Caco-2 (cell line): Measurements from ENCODE around the gene FAM118A. TPM values are rescaled to one million over a fixed set of nuclear protein-coding genes. Genes with fewer than 3 reads are reported as not detected.
A peak's percentile ranks its signal among the peaks of the same experiment; 100 is the strongest.
"Not testable (repeated sequence)": the region's sequence is repeated elsewhere in the genome, so short reads cannot be mapped to it uniquely, and the experiment has no call there.

Experiments
- BruUV-seq: library from RNA; stranded (reverse); fragments of 400-500 nt; replicated peaks from 2 replicates; lab custom pipeline; 2021; lab: Mats Ljungman, UMichigan
- CTCF ChIA-PET: fragments of 300-600 bp; sonication (Branson Sonifier 250); formaldehyde crosslinking; loops from one replicate; lab custom pipeline; 2022; ENCODE audit warnings: antibody characterized with exemption; lab: Charles Lee
- POLR2A ChIA-PET: fragments of 300-600 bp; sonication (Branson Sonifier 250); formaldehyde crosslinking; loops from one replicate; lab custom pipeline; 2022; ENCODE audit warnings: antibody characterized with exemption; lab: Charles Lee
- DNase-seq, 2 experiments: peaks; one replicate each; pipeline versions ENCODE4 v3.0.0 to v3.0.0-alpha.2; 2020 to 2022
- H3K27me3 ChIP-seq: replicated peaks from 2 replicates; pipeline ENCODE4 v1.6.0; 2011; ENCODE audit warnings: low read length; ENCODE audit not compliant: control insufficient read depth, insufficient read depth
- H3K36me3 ChIP-seq: 2 replicates; pipeline ENCODE4 v1.5.1; 2011; ENCODE audit warnings: low read length; ENCODE audit not compliant: control insufficient read depth, insufficient read depth
- H3K4me1 ChIP-seq: fragments of 250-450 bp; sonication (Bioruptor Pico); 2 replicates; pipeline ENCODE4 v1.5.1; 2020; ENCODE audit warnings: mild to moderate bottlenecking
- H3K4me3 ChIP-seq: 2 replicates; pipeline ENCODE4 v1.5.1; 2011; ENCODE audit warnings: low read depth, mild to moderate bottlenecking, control low read depth, low read length
- H3K9me3 ChIP-seq: fragments of 250-450 bp; sonication (Bioruptor Pico); 2 replicates; pipeline ENCODE4 v1.5.1; 2020; ENCODE audit warnings: mild to moderate bottlenecking, moderate library complexity
- H3K27ac Mint-ChIP-seq: one replicate; pipeline ENCODE4 v1.8.0; 2022; ENCODE audit warnings: mixed read lengths; ENCODE audit not compliant: unreplicated experiment
- H3K27me3 Mint-ChIP-seq: one replicate; pipeline ENCODE4 v1.8.0; 2022; ENCODE audit warnings: mixed read lengths; ENCODE audit not compliant: insufficient read depth, unreplicated experiment
- H3K36me3 Mint-ChIP-seq: one replicate; pipeline ENCODE4 v1.8.0; 2022; ENCODE audit warnings: mild to moderate bottlenecking, mixed read lengths; ENCODE audit not compliant: insufficient read depth, unreplicated experiment
- H3K4me1 Mint-ChIP-seq: one replicate; pipeline ENCODE4 v1.8.0; 2022; ENCODE audit warnings: low read depth, mixed read lengths; ENCODE audit not compliant: unreplicated experiment
- H3K4me3 Mint-ChIP-seq: one replicate; pipeline ENCODE4 v1.8.0; 2022; ENCODE audit warnings: mild to moderate bottlenecking, moderate library complexity, mixed read lengths; ENCODE audit not compliant: unreplicated experiment
- H3K9me3 Mint-ChIP-seq: one replicate; pipeline ENCODE4 v1.8.0; 2022; ENCODE audit warnings: mixed read lengths; ENCODE audit not compliant: unreplicated experiment
- intact Hi-C: fragments of 100-400 bp; cut with micrococcal nuclease; formaldehyde crosslinking; loops from one replicate; pipeline ENCODE4 v1.10.0; 2022; ENCODE audit not compliant: unreplicated experiment
- total RNA-seq: library from RNA; stranded (reverse); gene quantifications from 2 replicates; pipeline ENCODE4 v1.2.3, GENCODE V29; 2022
- TF ChIP-seq, protein P1 (sequence below), 2 experiments: fragments of 200-600 bp in 1 of 2; IDR thresholded peaks; 1 replicate in 1 of 2; 2 replicates in 1 of 2; pipeline versions ENCODE4 v1.5.1 to v1.8.0; 2011 to 2022; ENCODE audit warnings: antibody characterized with exemption in 1 of 2, control low read depth in 1 of 2, inconsistent platforms in 1 of 2, low read depth in 1 of 2, low read length in 1 of 2, mild to moderate bottlenecking in 1 of 2, moderate library complexity in 1 of 2; ENCODE audit not compliant: insufficient read depth in 1 of 2, severe bottlenecking in 1 of 2, unreplicated experiment in 1 of 2

FAM118A gene
- total RNA-seq, 1 experiment from 2014 or later = 120 TPM

GRCh38 chr22:45291931-45292290 is 17.8 kb upstream of the FAM118A start:
- Histone ChIP-seq H3K27me3 (no peaks in the 10 kb centered on the region), H3K9me3 (no peaks in the 10 kb centered on the region), H3K36me3 (no peaks in the 10 kb centered on the region), H3K4me3 (no peak overlapping the region), H3K4me1 (peaks cover 23% of the 10 kb centered on the region)
- no peak for DNase-seq
- ChIA-PET POLR2A (no interaction called here), CTCF (interaction anchor here (0.5 kb wide), 1 partner anchor 126 kb away, joined by 6 read pairs; no protein-coding TSS in a partner anchor)
- no TSS peak for BruUV-seq
- H3K27me3 Mint-ChIP-seq = no peaks in the 10 kb centered on the region
- TF ChIP-seq, protein P1, sequence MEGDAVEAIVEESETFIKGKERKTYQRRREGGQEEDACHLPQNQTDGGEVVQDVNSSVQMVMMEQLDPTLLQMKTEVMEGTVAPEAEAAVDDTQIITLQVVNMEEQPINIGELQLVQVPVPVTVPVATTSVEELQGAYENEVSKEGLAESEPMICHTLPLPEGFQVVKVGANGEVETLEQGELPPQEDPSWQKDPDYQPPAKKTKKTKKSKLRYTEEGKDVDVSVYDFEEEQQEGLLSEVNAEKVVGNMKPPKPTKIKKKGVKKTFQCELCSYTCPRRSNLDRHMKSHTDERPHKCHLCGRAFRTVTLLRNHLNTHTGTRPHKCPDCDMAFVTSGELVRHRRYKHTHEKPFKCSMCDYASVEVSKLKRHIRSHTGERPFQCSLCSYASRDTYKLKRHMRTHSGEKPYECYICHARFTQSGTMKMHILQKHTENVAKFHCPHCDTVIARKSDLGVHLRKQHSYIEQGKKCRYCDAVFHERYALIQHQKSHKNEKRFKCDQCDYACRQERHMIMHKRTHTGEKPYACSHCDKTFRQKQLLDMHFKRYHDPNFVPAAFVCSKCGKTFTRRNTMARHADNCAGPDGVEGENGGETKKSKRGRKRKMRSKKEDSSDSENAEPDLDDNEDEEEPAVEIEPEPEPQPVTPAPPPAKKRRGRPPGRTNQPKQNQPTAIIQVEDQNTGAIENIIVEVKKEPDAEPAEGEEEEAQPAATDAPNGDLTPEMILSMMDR (IDR thresholded peaks at IDR 0.05; ENCODE audit: insufficient read depth in 1 of 2, low read depth in 1 of 2, low read length in 1 of 2, severe bottlenecking in 1 of 2, unreplicated experiment in 1 of 2) = no peak
- peaks cover 4% of the 10 kb centered on the region for H3K4me1 Mint-ChIP-seq
- H3K36me3 Mint-ChIP-seq = no peaks in the 10 kb centered on the region
- no peak overlapping the region for H3K4me3 Mint-ChIP-seq
- no peaks in the 10 kb centered on the region for H3K9me3 Mint-ChIP-seq
- H3K27ac Mint-ChIP-seq = no peak overlapping the region
- intact Hi-C loops = no loop called here

GRCh38 chr22:45292731-45293442 is 16.8 kb upstream of the FAM118A start:
- ChIA-PET CTCF (no interaction called here), POLR2A (no interaction called here)
- no peak for DNase-seq
- H3K4me3 Mint-ChIP-seq = no peak overlapping the region
- peak overlapping the region; percentile 33 for H3K27ac Mint-ChIP-seq
- Histone ChIP-seq H3K27me3 (no peaks in the 10 kb centered on the region), H3K36me3 (no peaks in the 10 kb centered on the region), H3K4me3 (no peak overlapping the region), H3K9me3 (no peaks in the 10 kb centered on the region), H3K4me1 (peaks cover 13% of the 10 kb centered on the region; the same call in 1 of the 2 replicates)
- no peaks in the 10 kb centered on the region for H3K4me1 Mint-ChIP-seq
- TF ChIP-seq, protein P1 (IDR thresholded peaks at IDR 0.05; ENCODE audit: insufficient read depth in 1 of 2, low read depth in 1 of 2, low read length in 1 of 2, severe bottlenecking in 1 of 2, unreplicated experiment in 1 of 2) = no peak
- no peaks in the 10 kb centered on the region for H3K9me3 Mint-ChIP-seq
- no peaks in the 10 kb centered on the region for H3K36me3 Mint-ChIP-seq
- BruUV-seq = no TSS peak
- intact Hi-C loops = no loop called here
- no peaks in the 10 kb centered on the region for H3K27me3 Mint-ChIP-seq

GRCh38 chr22:45294030-45294429 is 15.7 kb upstream of the FAM118A start:
- Mint-ChIP-seq H3K4me3 (no peak overlapping the region), H3K27me3 (no peaks in the 10 kb centered on the region), H3K9me3 (no peaks in the 10 kb centered on the region), H3K4me1 (no peaks in the 10 kb centered on the region), H3K36me3 (no peaks in the 10 kb centered on the region), H3K27ac (no peak overlapping the region)
- H3K36me3 ChIP-seq = no peaks in the 10 kb centered on the region
- no peaks in the 10 kb centered on the region for H3K9me3 ChIP-seq
- TF ChIP-seq, protein P1 (IDR thresholded peaks at IDR 0.05; ENCODE audit: insufficient read depth in 1 of 2, low read depth in 1 of 2, low read length in 1 of 2, severe bottlenecking in 1 of 2, unreplicated experiment in 1 of 2) = no peak
- intact Hi-C loops = no loop called here
- no peak for DNase-seq
- H3K4me1 ChIP-seq = peaks cover 13% of the 10 kb centered on the region; the same call in 1 of the 2 replicates
- BruUV-seq = no TSS peak
- POLR2A ChIA-PET = no interaction called here
- no peak overlapping the region for H3K4me3 ChIP-seq
- H3K27me3 ChIP-seq = no peaks in the 10 kb centered on the region
- CTCF ChIA-PET = no interaction called here

- POLR2A ChIA-PET, H3K9me3 Mint-ChIP-seq, DNase-seq, H3K36me3 Mint-ChIP-seq, H3K36me3 ChIP-seq, H3K4me3 Mint-ChIP-seq, H3K27ac Mint-ChIP-seq, H3K27me3 ChIP-seq, H3K4me3 ChIP-seq, H3K9me3 ChIP-seq, intact Hi-C loops, BruUV-seq, H3K4me1 ChIP-seq, H3K4me1 Mint-ChIP-seq, H3K27me3 Mint-ChIP-seq: not testable (repeated sequence)
- CTCF ChIA-PET = interaction anchor here (1.2 kb wide), 1 partner anchor 11 kb away, joined by 3 read pairs; no protein-coding TSS in a partner anchor
Measured at GRCh38 chr22:45295004-45295403, 14.7 kb upstream of the FAM118A start.
